Transverse colon (tissue), 4 donors: ENCODE measurements around the gene DNAJC10. TPM values are rescaled to one million over a fixed set of nuclear protein-coding genes. Genes with fewer than 3 reads are reported as not detected.

Experiments
- DNase-seq: peaks from one replicate; pipeline ENCODE4 v3.0.0-alpha.2; 2019
- H3K27ac ChIP-seq, 4 donors: fragments of 200-600 bp; sonication (generic); 2 replicates each; pipeline ENCODE4 v1.5.1; 2016 to 2018; ENCODE audit warnings: inconsistent platforms in 4 of 4
- H3K27me3 ChIP-seq: fragments of 200-600 bp; sonication (generic); 2 replicates; pipeline ENCODE4 v1.5.1; 2017; ENCODE audit warnings: inconsistent platforms
- H3K36me3 ChIP-seq, 4 donors: fragments of 200-600 bp; sonication (generic); 2 replicates each; pipeline ENCODE4 v1.5.1; 2017 to 2019; ENCODE audit warnings: inconsistent platforms in 4 of 4
- H3K4me1 ChIP-seq, 4 donors: fragments of 200-600 bp; sonication (generic); 2 replicates each; pipeline ENCODE4 v1.5.1; 2017 to 2020; ENCODE audit warnings: inconsistent platforms in 4 of 4
- H3K4me3 ChIP-seq, 4 donors: fragments of 200-600 bp; sonication (generic); 1 replicate in 1 of 4; 2 replicates in 3 of 4; pipeline versions ENCODE4 v1.5.1 to v1.6.1; 2017 to 2019; ENCODE audit warnings: inconsistent platforms in 4 of 4
- H3K9me3 ChIP-seq, 2 donors: fragments of 200-600 bp; sonication (generic); 2 replicates each; pipeline ENCODE4 v1.5.1; 2017 to 2019; ENCODE audit warnings: inconsistent platforms in 2 of 2
- CTCF ChIP-seq, 5 experiments: fragments of 200-600 bp in 3 of 5; fragments of 450-650 bp in 2 of 5; sonication (generic) in 3 of 5; IDR thresholded peaks; 1 replicate in 2 of 5; 2 replicates in 3 of 5; pipeline ENCODE4 v1.5.1; 2016 to 2017; ENCODE audit warnings: antibody characterized with exemption in 5 of 5, inconsistent platforms in 3 of 5, mild to moderate bottlenecking in 2 of 5, moderate library complexity in 1 of 5
- EP300 ChIP-seq: sonication (generic); formaldehyde crosslinking; IDR thresholded peaks from one replicate; pipeline ENCODE4 v1.6.1; 2017; ENCODE audit warnings: antibody characterized with exemption, low read depth
- POLR2A ChIP-seq: fragments of 450-650 bp; IDR thresholded peaks from one replicate; pipeline ENCODE4 v1.6.1; 2016; ENCODE audit warnings: antibody characterized with exemption, mild to moderate bottlenecking, moderate library complexity
- POLR2AphosphoS5 ChIP-seq, 3 donors: sonication (generic); formaldehyde crosslinking; IDR thresholded peaks; one replicate each; pipeline ENCODE4 v1.6.1; 2016; ENCODE audit warnings: antibody characterized with exemption in 3 of 3
- WGBS, 2 donors: methylation state at CpG; one replicate each; pipeline ENCODE4 v1.1.5; 2018; ENCODE audit warnings: low coverage in 1 of 2; 5-methylcytosine and 5-hydroxymethylcytosine counted together
- in situ Hi-C, 4 donors: fragments of 200-750 bp; cut with MboI; loops; one replicate each; pipeline versions ENCODE4 v1.15.0 to v1.15.1; 2017; ENCODE audit warnings: low sequenced_read_pairs in 3 of 4, low pct_ligation_motif_present in 1 of 4, low pct_unique_long_range_greater_than_20kb in 1 of 4
- intact Hi-C: fragments of 100-400 bp; cut with DNase I; formaldehyde crosslinking; loops from one replicate; pipeline ENCODE4 v1.15.1; 2023; ENCODE audit warnings: low total_unique reads
- total RNA-seq, 4 donors: library from RNA; depleted of rRNA; stranded (reverse); fragments of >200 nt; gene quantifications; one replicate each; pipeline ENCODE4 v1.1.0, GENCODE V29; 2016

Gene DNAJC10
- total RNA-seq, 4 donors from 2014 or later = 27.4 to 37.9 (median 35.5) TPM

- in situ Hi-C loops (no loop called here), intact Hi-C loops (no loop called here)
- Histone ChIP-seq H3K4me1 (no peaks in the 10 kb centered on the region), H3K27me3 (no peaks in the 10 kb centered on the region), H3K27ac (no peak overlapping the region), H3K9me3 (no peaks in the 10 kb centered on the region), H3K36me3 (no peaks in the 10 kb centered on the region), H3K4me3 (no peak overlapping the region)
- DNase-seq = no peak
- WGBS, 2 donors = 96% methylated on average over 3 to 4 of the region's 4 CpGs
- TF ChIP-seq POLR2AphosphoS5 (IDR thresholded peaks at IDR 0.05) = no peak
Measured at GRCh38 chr2:182694189-182694588, 21.9 kb upstream of the DNAJC10 start.

GRCh38 chr2:182695776-182696175, 20.3 kb upstream of the DNAJC10 start:
- H3K27ac ChIP-seq = no peak overlapping the region
- no peak for DNase-seq
- H3K27me3 ChIP-seq = no peaks in the 10 kb centered on the region
- no peak overlapping the region for H3K4me3 ChIP-seq
- WGBS, 2 donors = 92 to 94% methylated on average over 2 of the region's 2 CpGs
- no peaks in the 10 kb centered on the region for H3K36me3 ChIP-seq
- H3K9me3 ChIP-seq = no peaks in the 10 kb centered on the region
- TF ChIP-seq POLR2A (no peak), POLR2AphosphoS5 (IDR thresholded peaks at IDR 0.05) (no peak), CTCF (IDR thresholded peaks at IDR 0.05) (no peak), EP300 (no peak)
- in situ Hi-C loops = no loop called here
- intact Hi-C loops = no loop called here
- no peaks in the 10 kb centered on the region for H3K4me1 ChIP-seq

GRCh38 chr2:182698671-182699070, 17.4 kb upstream of the DNAJC10 start:
- intact Hi-C loops = no loop called here
- 68 to 70% methylated on average over 2 to 3 of the region's 3 CpGs for WGBS, 2 donors

GRCh38 chr2:182705761-182706160, 10.3 kb upstream of the DNAJC10 start:
- Histone ChIP-seq H3K9me3 (no peaks in the 10 kb centered on the region), H3K27me3 (no peaks in the 10 kb centered on the region), H3K4me3 (no peak overlapping the region), H3K36me3 (no peaks in the 10 kb centered on the region), H3K27ac (no peak overlapping the region), H3K4me1 (no peaks in the 10 kb centered on the region)
- in situ Hi-C loops (no loop called here), intact Hi-C loops (no loop called here)
- TF ChIP-seq POLR2A (no peak), EP300 (no peak), POLR2AphosphoS5 (IDR thresholded peaks at IDR 0.05) (no peak), CTCF (IDR thresholded peaks at IDR 0.05) (no peak)
- 56 to 90% methylated on average over 1 of the region's 1 CpG for WGBS, 2 donors
- DNase-seq = no peak

More at GRCh38 chr2:182698671-182699070, 17.4 kb upstream of the DNAJC10 start:
- Histone ChIP-seq H3K9me3 (no peaks in the 10 kb centered on the region), H3K27ac (no peak overlapping the region), H3K27me3 (no peaks in the 10 kb centered on the region), H3K4me1 (no peaks in the 10 kb centered on the region), H3K36me3 (no peaks in the 10 kb centered on the region), H3K4me3 (no peak overlapping the region)
- DNase-seq = no peak
- TF ChIP-seq POLR2AphosphoS5 (IDR thresholded peaks at IDR 0.05) (no peak), CTCF (IDR thresholded peaks at IDR 0.05) (no peak), POLR2A (no peak), EP300 (no peak)
- in situ Hi-C loops = no loop called here

GRCh38 chr2:182706751-182707150, 9.3 kb upstream of the DNAJC10 start:
- no peak for DNase-seq
- Histone ChIP-seq H3K27ac (no peak overlapping the region), H3K4me3 (no peak overlapping the region), H3K4me1 (no peaks in the 10 kb centered on the region), H3K36me3 (no peaks in the 10 kb centered on the region), H3K9me3 (no peaks in the 10 kb centered on the region), H3K27me3 (no peaks in the 10 kb centered on the region)
- TF ChIP-seq CTCF (IDR thresholded peaks at IDR 0.05) = no peak
- in situ Hi-C loops = no loop called here
- intact Hi-C loops = no loop called here
- WGBS, 2 donors = 85 to 98% methylated on average over 2 of the region's 2 CpGs
